CD4-positive, alpha-beta memory T cell (primary cell): Measurements from ENCODE around the gene S100Z. TPM values are rescaled to one million over a fixed set of nuclear protein-coding genes. Genes with fewer than 3 reads are reported as not detected.
"Not testable (repeated sequence)": the region's sequence is repeated elsewhere in the genome, so short reads cannot be mapped to it uniquely, and the experiment has no call there.

ENCODE experiments used
- CTCF ChIA-PET: fragments of 350-600 bp; sonication (Branson Sonifier 250); formaldehyde crosslinking; loops from one replicate; lab custom pipeline; 2021; ENCODE audit warnings: inconsistent platforms; ENCODE audit not compliant: partially characterized antibody; lab: Charles Lee
- POLR2A ChIA-PET: fragments of 350-600 bp; sonication (Branson Sonifier 250); formaldehyde crosslinking; loops from one replicate; lab custom pipeline; 2021; ENCODE audit not compliant: partially characterized antibody; lab: Charles Lee
- DNase-seq, 5 donors: peaks; one replicate each; pipeline versions ENCODE4 v3.0.0 to v3.0.0-alpha.2; 2020 to 2022; ENCODE audit warnings: mixed read lengths in 1 of 5
- H3K27ac ChIP-seq: one replicate; pipeline ENCODE4 v1.7.0; 2013; ENCODE audit warnings: low read depth, low read length
- H3K27me3 ChIP-seq: 2 replicates; pipeline ENCODE4 v1.7.0; 2013; ENCODE audit warnings: mild to moderate bottlenecking, low read length, moderate library complexity; ENCODE audit not compliant: insufficient read depth
- H3K36me3 ChIP-seq: 2 replicates; pipeline ENCODE4 v1.7.0; 2013; ENCODE audit warnings: mild to moderate bottlenecking, low read length, moderate library complexity; ENCODE audit not compliant: insufficient read depth
- H3K4me1 ChIP-seq: 2 replicates; pipeline ENCODE4 v1.7.0; 2013; ENCODE audit warnings: mild to moderate bottlenecking, low read length, moderate library complexity; ENCODE audit not compliant: insufficient read depth
- H3K4me3 ChIP-seq, 2 donors: one replicate each; pipeline ENCODE4 v1.7.0; 2013; ENCODE audit warnings: low read length in 2 of 2, mild to moderate bottlenecking in 1 of 2
- H3K9me3 ChIP-seq, 2 donors: one replicate each; pipeline ENCODE4 v1.7.0; 2013; ENCODE audit warnings: low read length in 2 of 2, control low read depth in 1 of 2; ENCODE audit not compliant: control insufficient read depth in 1 of 2
- H3K27ac Mint-ChIP-seq, 7 donors: one replicate each; pipeline ENCODE4 v1.8.0; 2020 to 2021; ENCODE audit warnings: mixed read lengths in 7 of 7, mild to moderate bottlenecking in 6 of 7, inconsistent platforms in 3 of 7, moderate library complexity in 3 of 7
- H3K27me3 Mint-ChIP-seq, 2 donors: one replicate each; pipeline ENCODE4 v1.8.0; 2020 to 2021; ENCODE audit warnings: mixed read lengths in 2 of 2
- H3K36me3 Mint-ChIP-seq, 2 donors: one replicate each; pipeline ENCODE4 v1.8.0; 2020 to 2021; ENCODE audit warnings: mixed read lengths in 2 of 2, inconsistent platforms in 1 of 2, mild to moderate bottlenecking in 1 of 2
- H3K4me1 Mint-ChIP-seq, 4 donors: one replicate each; pipeline ENCODE4 v1.8.0; 2020 to 2021; ENCODE audit warnings: mixed read lengths in 4 of 4, mild to moderate bottlenecking in 1 of 4
- H3K4me3 Mint-ChIP-seq, 8 donors: one replicate each; pipeline ENCODE4 v1.8.0; 2020 to 2021; ENCODE audit warnings: mixed read lengths in 8 of 8, mild to moderate bottlenecking in 7 of 8, moderate library complexity in 6 of 8, inconsistent platforms in 3 of 8
- H3K9me3 Mint-ChIP-seq, 8 donors: one replicate each; pipeline ENCODE4 v1.8.0; 2020 to 2021; ENCODE audit warnings: mixed read lengths in 8 of 8, mild to moderate bottlenecking in 5 of 8, inconsistent platforms in 3 of 8, moderate library complexity in 1 of 8
- intact Hi-C: fragments of 100-400 bp; cut with micrococcal nuclease; formaldehyde crosslinking; loops from one replicate; pipeline ENCODE4 v1.15.1; 2023
- polyA plus RNA-seq, 2 donors: library from polyadenylated mRNA; unstranded; fragments of 300-500 nt; fragmentation: Illumina TruSeq; gene quantifications; one replicate each; pipeline ENCODE4 v1.2.3, GENCODE V29; 2021
- total RNA-seq, 2 experiments: library from RNA; stranded (reverse); gene quantifications; one replicate each; pipeline ENCODE4 v1.2.3, GENCODE V29; 2021

S100Z gene
- total and polyA plus RNA-seq, 4 experiments from 2014 or later = 0.13 to 2.3 (median 1.4) TPM

GRCh38 chr5:76850543-76851145, 830 bp downstream of the S100Z start:
- H3K9me3 ChIP-seq = no peaks in the 10 kb centered on the region
- peak overlapping the region in 1 of 2 donors; percentile 36 for H3K4me3 ChIP-seq
- no peaks in the 10 kb centered on the region for H3K36me3 ChIP-seq
- peak overlapping the region; percentile 64 to 84 (median 76) for H3K4me3 Mint-ChIP-seq
- ChIA-PET CTCF (interaction anchor here (1.7 to 2.4 kb wide), 2 partner anchors 17 to 32 kb away, joined by 5 to 6 read pairs; partner anchors contain the start of gene F2RL1), POLR2A (interaction anchor here (0.6 to 2.1 kb wide), 5 partner anchors 13 to 179 kb away, joined by 3 to 7 read pairs (median 4); partner anchors contain the start of genes AGGF1 and F2RL1)
- peak overlapping the region; percentile 36 to 94 (median 91) for H3K27ac Mint-ChIP-seq
- H3K4me1 Mint-ChIP-seq = peaks cover 32 to 59% (median 46%) of the 10 kb centered on the region in 4 donors
- no peak overlapping the region for H3K27ac ChIP-seq
- peaks cover 0 to 6% (median 0%) of the 10 kb centered on the region in 8 donors for H3K9me3 Mint-ChIP-seq
- H3K27me3 ChIP-seq = no peaks in the 10 kb centered on the region
- peaks cover 49% of the 10 kb centered on the region for H3K4me1 ChIP-seq
- H3K36me3 Mint-ChIP-seq = peaks cover 2 to 6% of the 10 kb centered on the region in 2 donors
- no peaks in the 10 kb centered on the region for H3K27me3 Mint-ChIP-seq
- no peak for DNase-seq
- intact Hi-C loops = no loop called here

DNA sequence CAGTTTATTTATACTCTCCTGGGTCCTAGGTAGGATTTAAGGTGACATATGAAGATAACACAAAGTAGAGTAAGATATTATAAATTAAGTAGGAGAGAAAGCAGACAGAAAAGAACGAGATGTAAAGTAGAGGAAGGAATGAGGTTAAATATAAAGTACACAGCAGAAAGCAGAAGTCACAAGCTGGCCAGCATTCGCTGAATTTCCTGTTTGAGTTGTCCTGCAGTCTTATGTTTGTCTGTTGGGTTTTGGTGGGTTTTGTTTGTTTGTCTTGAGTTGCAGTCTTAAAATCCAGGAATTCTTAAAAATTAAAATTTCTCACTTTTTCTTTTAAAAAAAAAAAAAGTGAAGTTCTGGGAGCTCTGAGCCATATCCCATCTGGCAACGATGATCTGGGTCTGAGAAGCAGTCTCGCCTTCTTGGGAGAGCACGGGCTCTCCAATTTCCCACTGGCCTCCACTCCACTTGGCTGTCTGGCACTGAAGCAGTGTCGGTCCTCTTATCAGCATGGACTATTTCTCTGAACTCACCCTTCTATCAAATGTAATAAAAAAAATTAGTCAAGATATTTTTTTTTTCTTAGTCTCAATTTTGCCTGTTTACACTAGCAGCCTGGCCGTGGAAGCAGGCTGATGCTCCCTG, 2.0 kb downstream of the S100Z start:
- no peaks in the 10 kb centered on the region for H3K27me3 ChIP-seq
- DNase-seq = no peak
- Mint-ChIP-seq H3K4me1 (peaks cover 42 to 71% (median 58%) of the 10 kb centered on the region in 4 donors), H3K9me3 (peaks cover 0 to 6% (median 0%) of the 10 kb centered on the region in 8 donors), H3K36me3 (peaks cover 2 to 10% of the 10 kb centered on the region in 2 donors), H3K27ac (peak overlapping the region in 5 of 7 donors; percentile 9 to 72 (median 65)), H3K4me3 (peak overlapping the region in 6 of 8 donors; percentile 2 to 76 (median 70)), H3K27me3 (no peaks in the 10 kb centered on the region)
- intact Hi-C loops = no loop called here
- H3K4me1 ChIP-seq = peaks cover 61% of the 10 kb centered on the region
- H3K36me3 ChIP-seq = no peaks in the 10 kb centered on the region
- no peak overlapping the region for H3K4me3 ChIP-seq
- POLR2A ChIA-PET = interaction anchor here (0.7 to 1.4 kb wide), 3 partner anchors 9 to 179 kb away, joined by 3 to 5 read pairs (median 3); partner anchors contain the start of gene F2RL1
- CTCF ChIA-PET = no interaction called here
- H3K27ac ChIP-seq = no peak overlapping the region
- no peaks in the 10 kb centered on the region for H3K9me3 ChIP-seq

- Mint-ChIP-seq H3K27me3 (no peaks in the 10 kb centered on the region), H3K4me3 (no peak overlapping the region), H3K36me3 (peaks cover 2 to 10% of the 10 kb centered on the region in 2 donors), H3K9me3 (peaks cover 0 to 6% (median 0%) of the 10 kb centered on the region in 8 donors), H3K4me1 (peaks cover 42 to 74% (median 59%) of the 10 kb centered on the region in 4 donors), H3K27ac (peak overlapping the region in 3 of 7 donors; percentile 29 to 82 (median 42))
- Histone ChIP-seq H3K4me3 (no peak overlapping the region), H3K27me3 (no peaks in the 10 kb centered on the region), H3K36me3 (no peaks in the 10 kb centered on the region), H3K4me1 (peaks cover 64% of the 10 kb centered on the region), H3K9me3 (no peaks in the 10 kb centered on the region), H3K27ac (no peak overlapping the region)
- ChIA-PET POLR2A (interaction anchor here (1.4 kb wide), 1 partner anchor 178 kb away, joined by 5 read pairs; no protein-coding TSS in a partner anchor), CTCF (interaction anchor here (0.8 kb wide), 1 partner anchor 34 kb away, joined by 3 read pairs; the partner anchor contains the start of gene F2RL1)
- intact Hi-C loops = no loop called here
- DNase-seq = no peak
Measured at GRCh38 chr5:76852772-76853171, 3.0 kb downstream of the S100Z start.

- H3K36me3 ChIP-seq, H3K27me3 ChIP-seq, H3K9me3 ChIP-seq, H3K36me3 Mint-ChIP-seq, DNase-seq, H3K27ac ChIP-seq, H3K9me3 Mint-ChIP-seq, H3K27me3 Mint-ChIP-seq, H3K4me3 ChIP-seq, intact Hi-C loops: not testable (repeated sequence)
- Mint-ChIP-seq H3K4me1 (peaks cover 42 to 74% (median 59%) of the 10 kb centered on the region in 4 donors), H3K27ac (peak overlapping the region in 5 of 7 donors; percentile 25 to 87 (median 69)), H3K4me3 (peak overlapping the region in 2 of 8 donors; percentile 6 to 24)
- CTCF ChIA-PET = interaction anchor here (0.8 kb wide), 1 partner anchor 35 kb away, joined by 3 read pairs; the partner anchor contains the start of gene F2RL1
- POLR2A ChIA-PET = interaction anchor here (0.5 kb wide), 1 partner anchor 28 kb away, joined by 4 read pairs; no protein-coding TSS in a partner anchor
- peaks cover 64% of the 10 kb centered on the region for H3K4me1 ChIP-seq
Measured at GRCh38 chr5:76853741-76854140, 3.9 kb downstream of the S100Z start.

DNA sequence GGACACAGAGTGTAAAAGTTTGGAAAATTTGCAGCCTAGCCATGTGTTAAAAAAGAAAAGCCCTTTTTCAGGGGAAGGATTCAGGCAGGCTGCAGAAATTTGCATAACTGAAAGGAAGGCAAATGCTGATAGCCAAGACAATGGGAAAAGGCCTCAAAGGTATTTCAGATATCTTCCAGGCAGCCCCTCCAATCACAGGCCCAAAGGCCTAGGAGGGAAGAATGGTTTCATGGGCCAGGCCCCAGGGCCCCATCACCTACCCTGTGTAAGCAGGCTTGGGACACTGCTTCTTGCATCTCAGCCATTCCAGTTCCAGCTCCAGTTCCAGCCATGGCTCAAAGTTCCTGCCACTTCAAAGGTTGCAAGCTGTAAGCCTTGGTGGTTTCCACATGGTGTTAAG, 4.8 kb downstream of the S100Z start:
- H3K9me3 ChIP-seq = no peaks in the 10 kb centered on the region
- Mint-ChIP-seq H3K9me3 (peaks cover 0 to 6% (median 0%) of the 10 kb centered on the region in 8 donors), H3K4me3 (peak overlapping the region in 3 of 8 donors; percentile 7 to 72 (median 20)), H3K36me3 (peaks cover 2 to 10% of the 10 kb centered on the region in 2 donors), H3K4me1 (peaks cover 42 to 66% (median 58%) of the 10 kb centered on the region in 4 donors), H3K27me3 (no peaks in the 10 kb centered on the region), H3K27ac (peak overlapping the region in 5 of 7 donors; percentile 13 to 66 (median 31))
- POLR2A ChIA-PET = interaction anchor here (2.4 kb wide), 1 partner anchor 35 kb away, joined by 8 read pairs; the partner anchor contains the start of gene F2RL1
- H3K27ac ChIP-seq = no peak overlapping the region
- peaks cover 55% of the 10 kb centered on the region for H3K4me1 ChIP-seq
- intact Hi-C loops = no loop called here
- no peak for DNase-seq
- no peaks in the 10 kb centered on the region for H3K27me3 ChIP-seq
- H3K4me3 ChIP-seq = no peak overlapping the region
- CTCF ChIA-PET = interaction anchor here (1.1 kb wide), 1 partner anchor 14 kb away, joined by 4 read pairs; no protein-coding TSS in a partner anchor
- no peaks in the 10 kb centered on the region for H3K36me3 ChIP-seq

DNA sequence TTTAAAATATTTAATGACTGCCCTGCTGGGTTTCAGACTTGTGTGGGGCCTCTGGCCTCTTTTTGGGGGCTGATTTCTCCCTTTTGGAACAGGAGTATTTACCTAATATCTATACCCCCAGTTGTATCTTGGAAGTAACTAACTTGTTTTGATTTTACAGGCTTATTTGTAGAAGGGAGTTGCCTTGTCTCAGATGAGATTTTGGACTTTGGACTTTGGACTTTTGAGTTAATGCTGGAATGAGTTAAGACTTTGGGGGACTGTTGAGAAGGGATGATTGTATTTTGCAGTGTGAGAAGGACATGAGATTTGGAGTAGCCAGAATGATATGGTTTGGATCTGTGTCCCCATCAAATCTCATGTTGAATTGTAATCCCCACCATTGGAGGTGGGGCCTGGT, 5.7 kb downstream of the S100Z start:
- H3K27me3 Mint-ChIP-seq, H3K27me3 ChIP-seq, H3K36me3 ChIP-seq, H3K9me3 Mint-ChIP-seq, DNase-seq, intact Hi-C loops, H3K9me3 ChIP-seq, H3K27ac ChIP-seq, H3K36me3 Mint-ChIP-seq: not testable (repeated sequence)
- Mint-ChIP-seq H3K4me1 (peaks cover 34 to 58% (median 50%) of the 10 kb centered on the region in 4 donors), H3K27ac (peak overlapping the region; percentile 83 to 94 (median 90)), H3K4me3 (peak overlapping the region in 7 of 8 donors; percentile 17 to 77 (median 72))
- ChIA-PET CTCF (interaction anchor here (1.1 to 1.7 kb wide), 3 partner anchors 9 to 1445 kb away, joined by 4 read pairs; no protein-coding TSS in a partner anchor), POLR2A (interaction anchor here (1.7 to 2.4 kb wide), 2 partner anchors 36 to 175 kb away, joined by 5 to 8 read pairs; partner anchors contain the start of genes AGGF1 and F2RL1)
- Histone ChIP-seq H3K4me1 (peaks cover 47% of the 10 kb centered on the region), H3K4me3 (peak overlapping the region in 1 of 2 donors; percentile 29)
